Endothelial cell (in vitro differentiated cells): Measurements from ENCODE around the gene MLPH. TPM values are rescaled to one million over a fixed set of nuclear protein-coding genes. Genes with fewer than 3 reads are reported as not detected.

Source experiments
- DNase-seq: peaks from one replicate; pipeline ENCODE4 v3.0.0; 2021; ENCODE audit warnings: low spot score
- H3K27ac Mint-ChIP-seq: one replicate; pipeline ENCODE4 v1.8.0; 2021; ENCODE audit warnings: mixed read lengths, inconsistent platforms; ENCODE audit not compliant: unreplicated experiment
- H3K27me3 Mint-ChIP-seq: one replicate; pipeline ENCODE4 v1.8.0; 2021; ENCODE audit warnings: mild to moderate bottlenecking, moderate library complexity, mixed read lengths, inconsistent platforms; ENCODE audit not compliant: unreplicated experiment
- H3K36me3 Mint-ChIP-seq: one replicate; pipeline ENCODE4 v1.8.0; 2021; ENCODE audit warnings: mild to moderate bottlenecking, low read depth, mixed read lengths, inconsistent platforms; ENCODE audit not compliant: unreplicated experiment
- H3K4me1 Mint-ChIP-seq: one replicate; pipeline ENCODE4 v1.8.0; 2021; ENCODE audit warnings: mild to moderate bottlenecking, mixed read lengths, inconsistent platforms; ENCODE audit not compliant: unreplicated experiment
- H3K4me3 Mint-ChIP-seq: one replicate; pipeline ENCODE4 v1.8.0; 2021; ENCODE audit warnings: mild to moderate bottlenecking, mixed read lengths, inconsistent platforms; ENCODE audit not compliant: unreplicated experiment
- H3K9me3 Mint-ChIP-seq: one replicate; pipeline ENCODE4 v1.8.0; 2021; ENCODE audit warnings: mixed read lengths, inconsistent platforms; ENCODE audit not compliant: unreplicated experiment
- CTCF ChIP-seq: fragments of 200-600 bp; sonication (generic); IDR thresholded peaks from one replicate; pipeline ENCODE4 v1.5.0; 2021; ENCODE audit warnings: antibody characterized with exemption; ENCODE audit not compliant: unreplicated experiment
- total RNA-seq: library from RNA; stranded (reverse); fragmentation: NEBNext Ultra II Directional; extraction: Animal tissue kit (Norgen Biotek cat#: 25700); gene quantifications from one replicate; pipeline ENCODE4 v1.2.1, GENCODE V29; 2021; ENCODE audit not compliant: unreplicated experiment

The MLPH gene
- total RNA-seq, 1 donor from 2014 or later: 0.36 TPM

- H3K27ac Mint-ChIP-seq: no peak overlapping the region
- no peak for TF ChIP-seq CTCF
Observed at GRCh38 chr2:237441605-237442274, 45.3 kb upstream of the MLPH start.

GRCh38 chr2:237444071-237444470 lies 43.0 kb upstream of the MLPH start:
- TF ChIP-seq CTCF: no peak
- Mint-ChIP-seq H3K4me3 (no peak overlapping the region), H3K9me3 (no peaks in the 10 kb centered on the region), H3K36me3 (no peaks in the 10 kb centered on the region), H3K4me1 (peaks cover 27% of the 10 kb centered on the region), H3K27me3 (peaks cover 2% of the 10 kb centered on the region), H3K27ac (no peak overlapping the region)
- DNase-seq: no peak

More at GRCh38 chr2:237441605-237442274, 45.3 kb upstream of the MLPH start:
- Mint-ChIP-seq H3K9me3 (no peaks in the 10 kb centered on the region), H3K4me3 (no peak overlapping the region), H3K36me3 (no peaks in the 10 kb centered on the region), H3K27me3 (peaks cover 2% of the 10 kb centered on the region), H3K4me1 (peaks cover 28% of the 10 kb centered on the region)
- no peak for DNase-seq

- H3K4me3 Mint-ChIP-seq: no peak overlapping the region
- no peaks in the 10 kb centered on the region for H3K36me3 Mint-ChIP-seq
- DNase-seq: no peak
- no peaks in the 10 kb centered on the region for H3K9me3 Mint-ChIP-seq
- peaks cover 5% of the 10 kb centered on the region for H3K27me3 Mint-ChIP-seq
- H3K4me1 Mint-ChIP-seq: peaks cover 29% of the 10 kb centered on the region
- no peak overlapping the region for H3K27ac Mint-ChIP-seq
- no peak for TF ChIP-seq CTCF
Observed at GRCh38 chr2:237445611-237446337, 41.3 kb upstream of the MLPH start.

GRCh38 chr2:237446338-237446665 lies 40.7 kb upstream of the MLPH start:
- peaks cover 32% of the 10 kb centered on the region for H3K4me1 Mint-ChIP-seq
- DNase-seq: no peak
- no peaks in the 10 kb centered on the region for H3K9me3 Mint-ChIP-seq
- no peak overlapping the region for H3K27ac Mint-ChIP-seq
- no peaks in the 10 kb centered on the region for H3K36me3 Mint-ChIP-seq
- H3K4me3 Mint-ChIP-seq: no peak overlapping the region
- H3K27me3 Mint-ChIP-seq: peaks cover 5% of the 10 kb centered on the region
- TF ChIP-seq CTCF: no peak

- Mint-ChIP-seq H3K4me1 (peaks cover 43% of the 10 kb centered on the region), H3K36me3 (no peaks in the 10 kb centered on the region), H3K27me3 (peaks cover 5% of the 10 kb centered on the region), H3K9me3 (no peaks in the 10 kb centered on the region), H3K4me3 (no peak overlapping the region), H3K27ac (no peak overlapping the region)
- no peak for DNase-seq
- TF ChIP-seq CTCF: no peak
Observed at GRCh38 chr2:237447496-237447895, 39.6 kb upstream of the MLPH start.
